HepG2 (cell line): Measurements from ENCODE around the gene NPBWR2. TPM values are rescaled to one million over a fixed set of nuclear protein-coding genes. Genes with fewer than 3 reads are reported as not detected.

Experiments
- DPF2 ChIP-seq: sonication (generic); formaldehyde crosslinking; IDR thresholded peaks from 2 replicates; pipeline ENCODE4 v1.4.0; 2020; ENCODE audit warnings: mild to moderate bottlenecking, low read depth, missing genetic modification reagents, borderline replicate concordance
- EED ChIP-seq: sonication (generic); formaldehyde crosslinking; IDR thresholded peaks from 2 replicates; pipeline ENCODE4 v1.5.0; 2020; ENCODE audit warnings: mild to moderate bottlenecking, missing genetic modification reagents
- ELF3 ChIP-seq: IDR thresholded peaks from 2 replicates; pipeline ENCODE4 v1.6.1; 2016; ENCODE audit warnings: missing genetic modification reagents, missing compliant biosample characterization
- FOXJ3 ChIP-seq: sonication (generic); formaldehyde crosslinking; IDR thresholded peaks from 2 replicates; pipeline ENCODE4 v1.4.0; 2020; ENCODE audit warnings: missing genetic modification reagents, mild to moderate bottlenecking, borderline replicate concordance
- GATAD1 ChIP-seq: IDR thresholded peaks from 2 replicates; pipeline ENCODE4 v1.6.1; 2016; ENCODE audit warnings: missing genetic modification reagents, missing compliant biosample characterization
- HDAC1 ChIP-seq: sonication (generic); formaldehyde crosslinking; IDR thresholded peaks from 2 replicates; pipeline ENCODE4 v1.5.1; 2020; ENCODE audit warnings: mild to moderate bottlenecking, missing genetic modification reagents
- SRSF9 ChIP-seq: fragments of 200-400 bp; formaldehyde crosslinking; IDR thresholded peaks from 2 replicates; pipeline ENCODE4 v1.6.1; 2018; ENCODE audit warnings: borderline replicate concordance, mild to moderate bottlenecking, low read depth, low read length; ENCODE audit not compliant: insufficient read depth, poor library complexity, severe bottlenecking
- U2AF1 ChIP-seq: fragments of 200-400 bp; formaldehyde crosslinking; optimal IDR thresholded peaks from 2 replicates; pipeline ENCODE3; 2017; ENCODE audit warnings: mild to moderate bottlenecking, low read depth, low read length
- ZBED4 ChIP-seq: sonication (generic); formaldehyde crosslinking; IDR thresholded peaks from 2 replicates; pipeline ENCODE4 v1.4.0; 2020; ENCODE audit warnings: missing genetic modification reagents, borderline replicate concordance
- ZNF281 ChIP-seq: sonication (generic); formaldehyde crosslinking; IDR thresholded peaks from 2 replicates; pipeline ENCODE4 v1.4.0; 2020; ENCODE audit warnings: missing genetic modification reagents, borderline replicate concordance
- ZNF484 ChIP-seq: sonication (generic); formaldehyde crosslinking; IDR thresholded peaks from 2 replicates; pipeline ENCODE4 v1.5.1; 2020; ENCODE audit warnings: mild to moderate bottlenecking, low read depth, missing genetic modification reagents, borderline replicate concordance
- polyA plus RNA-seq, 8 experiments: library from polyadenylated mRNA; depleted of rRNA in 3 of 8; stranded (reverse) in 7 of 8; unstranded in 1 of 8; fragments of >200 nt; fragmentation: Illumina TruSeq in 4 of 8; extraction: Trizol in 4 of 8; gene quantifications; 2 replicates each; pipeline versions ENCODE4 v1.2.1 to v1.2.3, GENCODE V29; 2011 to 2016; ENCODE audit warnings: low read depth in 4 of 8, missing spikeins in 1 of 8, mixed read lengths in 1 of 8; ENCODE audit not compliant: insufficient read depth in 1 of 8
- total RNA-seq, 5 experiments: library from RNA; depleted of rRNA; stranded (reverse); fragments of >200 nt; fragmentation: Illumina TruSeq; extraction: Trizol; gene quantifications; 2 replicates each; pipeline ENCODE4 v1.2.3, GENCODE V29; 2016; ENCODE audit warnings: low read depth in 1 of 5
- TF ChIP-seq, protein P1 (sequence below): IDR thresholded peaks from 2 replicates; pipeline ENCODE4 v1.6.1; 2016; ENCODE audit warnings: low read depth, missing genetic modification reagents, missing compliant biosample characterization
- TF ChIP-seq, protein P2 (sequence below): sonication (generic); formaldehyde crosslinking; IDR thresholded peaks from 2 replicates; pipeline ENCODE4 v1.8.0; 2023; ENCODE audit warnings: mild to moderate bottlenecking, missing genetic modification reagents

NPBWR2 gene
- total and polyA plus RNA-seq, 2 of the 13 experiments (the other 11 are each of a cell fraction or from before 2014, with no cell fraction given), result not detected

GRCh38 chr20:64082126-64082731 is 25.1 kb downstream of the NPBWR2 start (continued):
- TF ChIP-seq, protein P1, sequence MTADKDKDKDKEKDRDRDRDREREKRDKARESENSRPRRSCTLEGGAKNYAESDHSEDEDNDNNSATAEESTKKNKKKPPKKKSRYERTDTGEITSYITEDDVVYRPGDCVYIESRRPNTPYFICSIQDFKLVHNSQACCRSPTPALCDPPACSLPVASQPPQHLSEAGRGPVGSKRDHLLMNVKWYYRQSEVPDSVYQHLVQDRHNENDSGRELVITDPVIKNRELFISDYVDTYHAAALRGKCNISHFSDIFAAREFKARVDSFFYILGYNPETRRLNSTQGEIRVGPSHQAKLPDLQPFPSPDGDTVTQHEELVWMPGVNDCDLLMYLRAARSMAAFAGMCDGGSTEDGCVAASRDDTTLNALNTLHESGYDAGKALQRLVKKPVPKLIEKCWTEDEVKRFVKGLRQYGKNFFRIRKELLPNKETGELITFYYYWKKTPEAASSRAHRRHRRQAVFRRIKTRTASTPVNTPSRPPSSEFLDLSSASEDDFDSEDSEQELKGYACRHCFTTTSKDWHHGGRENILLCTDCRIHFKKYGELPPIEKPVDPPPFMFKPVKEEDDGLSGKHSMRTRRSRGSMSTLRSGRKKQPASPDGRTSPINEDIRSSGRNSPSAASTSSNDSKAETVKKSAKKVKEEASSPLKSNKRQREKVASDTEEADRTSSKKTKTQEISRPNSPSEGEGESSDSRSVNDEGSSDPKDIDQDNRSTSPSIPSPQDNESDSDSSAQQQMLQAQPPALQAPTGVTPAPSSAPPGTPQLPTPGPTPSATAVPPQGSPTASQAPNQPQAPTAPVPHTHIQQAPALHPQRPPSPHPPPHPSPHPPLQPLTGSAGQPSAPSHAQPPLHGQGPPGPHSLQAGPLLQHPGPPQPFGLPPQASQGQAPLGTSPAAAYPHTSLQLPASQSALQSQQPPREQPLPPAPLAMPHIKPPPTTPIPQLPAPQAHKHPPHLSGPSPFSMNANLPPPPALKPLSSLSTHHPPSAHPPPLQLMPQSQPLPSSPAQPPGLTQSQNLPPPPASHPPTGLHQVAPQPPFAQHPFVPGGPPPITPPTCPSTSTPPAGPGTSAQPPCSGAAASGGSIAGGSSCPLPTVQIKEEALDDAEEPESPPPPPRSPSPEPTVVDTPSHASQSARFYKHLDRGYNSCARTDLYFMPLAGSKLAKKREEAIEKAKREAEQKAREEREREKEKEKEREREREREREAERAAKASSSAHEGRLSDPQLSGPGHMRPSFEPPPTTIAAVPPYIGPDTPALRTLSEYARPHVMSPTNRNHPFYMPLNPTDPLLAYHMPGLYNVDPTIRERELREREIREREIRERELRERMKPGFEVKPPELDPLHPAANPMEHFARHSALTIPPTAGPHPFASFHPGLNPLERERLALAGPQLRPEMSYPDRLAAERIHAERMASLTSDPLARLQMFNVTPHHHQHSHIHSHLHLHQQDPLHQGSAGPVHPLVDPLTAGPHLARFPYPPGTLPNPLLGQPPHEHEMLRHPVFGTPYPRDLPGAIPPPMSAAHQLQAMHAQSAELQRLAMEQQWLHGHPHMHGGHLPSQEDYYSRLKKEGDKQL (CRISPR knock-in tag), result 0 out of 2 replicates have a peak, but pooled peaks have one; percentile 37
- TF ChIP-seq, protein P2, sequence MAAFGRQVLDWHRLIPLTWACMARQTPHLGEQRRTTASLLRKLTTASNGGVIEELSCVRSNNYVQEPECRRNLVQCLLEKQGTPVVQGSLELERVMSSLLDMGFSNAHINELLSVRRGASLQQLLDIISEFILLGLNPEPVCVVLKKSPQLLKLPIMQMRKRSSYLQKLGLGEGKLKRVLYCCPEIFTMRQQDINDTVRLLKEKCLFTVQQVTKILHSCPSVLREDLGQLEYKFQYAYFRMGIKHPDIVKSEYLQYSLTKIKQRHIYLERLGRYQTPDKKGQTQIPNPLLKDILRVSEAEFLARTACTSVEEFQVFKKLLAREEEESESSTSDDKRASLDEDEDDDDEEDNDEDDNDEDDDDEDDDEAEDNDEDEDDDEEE (CRISPR knock-in tag), result no peak
- TF ChIP-seq EED (no peak), SRSF9 (no peak), ZBED4 (CRISPR knock-in tag) (no peak), U2AF1 (peak; percentile 15), ZNF281 (peak; percentile 33; the same call in 1 of the 2 replicates), FOXJ3 (CRISPR knock-in tag) (0 out of 2 replicates have a peak, but pooled peaks have one; percentile 30), ELF3 (CRISPR knock-in tag) (0 out of 2 replicates have a peak, but pooled peaks have one; percentile 16), GATAD1 (CRISPR knock-in tag) (0 out of 2 replicates have a peak, but pooled peaks have one; percentile 18), DPF2 (CRISPR knock-in tag) (no peak), HDAC1 (CRISPR knock-in tag) (peak; percentile 68), ZNF484 (CRISPR knock-in tag) (no peak)
